Loucy (cell line): ENCODE measurements around the gene BPIFB1.

Experiments
- EZH2phosphoT487 ChIP-seq: fragments of 200-600 bp; IDR thresholded peaks from 2 replicates; pipeline ENCODE4 v1.6.1; 2018; ENCODE audit warnings: antibody characterized with exemption, mild to moderate bottlenecking, moderate library complexity, borderline replicate concordance
- TF ChIP-seq, protein P1 (sequence below): fragments of 200-600 bp; sonication (generic); conservative IDR thresholded peaks from 2 replicates; pipeline ENCODE4 v1.5.1; 2014; ENCODE audit warnings: mild to moderate bottlenecking, antibody characterized with exemption, low read length

DNA sequence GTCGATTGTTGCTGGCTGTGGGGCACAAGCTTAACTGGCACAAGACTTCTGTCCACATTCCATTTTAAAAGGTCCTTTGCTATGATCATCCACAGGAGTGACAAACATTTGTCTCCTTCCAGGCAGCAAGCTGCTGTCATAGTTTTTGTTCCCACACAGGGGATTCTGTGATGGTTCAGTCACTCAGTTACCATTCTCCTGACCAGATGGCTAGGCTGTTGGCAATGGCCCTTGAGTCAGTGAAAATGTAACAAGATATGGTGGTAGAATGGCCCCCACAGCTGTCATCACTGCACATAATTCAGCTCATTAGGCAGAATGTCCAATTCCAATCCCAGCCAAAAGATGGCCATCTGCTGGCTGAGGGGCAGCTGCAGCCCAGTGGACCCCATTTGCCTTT lies 33.6 kb upstream of the BPIFB1 start:
- TF ChIP-seq, protein P1, sequence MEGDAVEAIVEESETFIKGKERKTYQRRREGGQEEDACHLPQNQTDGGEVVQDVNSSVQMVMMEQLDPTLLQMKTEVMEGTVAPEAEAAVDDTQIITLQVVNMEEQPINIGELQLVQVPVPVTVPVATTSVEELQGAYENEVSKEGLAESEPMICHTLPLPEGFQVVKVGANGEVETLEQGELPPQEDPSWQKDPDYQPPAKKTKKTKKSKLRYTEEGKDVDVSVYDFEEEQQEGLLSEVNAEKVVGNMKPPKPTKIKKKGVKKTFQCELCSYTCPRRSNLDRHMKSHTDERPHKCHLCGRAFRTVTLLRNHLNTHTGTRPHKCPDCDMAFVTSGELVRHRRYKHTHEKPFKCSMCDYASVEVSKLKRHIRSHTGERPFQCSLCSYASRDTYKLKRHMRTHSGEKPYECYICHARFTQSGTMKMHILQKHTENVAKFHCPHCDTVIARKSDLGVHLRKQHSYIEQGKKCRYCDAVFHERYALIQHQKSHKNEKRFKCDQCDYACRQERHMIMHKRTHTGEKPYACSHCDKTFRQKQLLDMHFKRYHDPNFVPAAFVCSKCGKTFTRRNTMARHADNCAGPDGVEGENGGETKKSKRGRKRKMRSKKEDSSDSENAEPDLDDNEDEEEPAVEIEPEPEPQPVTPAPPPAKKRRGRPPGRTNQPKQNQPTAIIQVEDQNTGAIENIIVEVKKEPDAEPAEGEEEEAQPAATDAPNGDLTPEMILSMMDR: no peak
- TF ChIP-seq EZH2phosphoT487: no peak
